ENCODE results near the gene SLC18A2.

Gene SLC18A2

DNA sequence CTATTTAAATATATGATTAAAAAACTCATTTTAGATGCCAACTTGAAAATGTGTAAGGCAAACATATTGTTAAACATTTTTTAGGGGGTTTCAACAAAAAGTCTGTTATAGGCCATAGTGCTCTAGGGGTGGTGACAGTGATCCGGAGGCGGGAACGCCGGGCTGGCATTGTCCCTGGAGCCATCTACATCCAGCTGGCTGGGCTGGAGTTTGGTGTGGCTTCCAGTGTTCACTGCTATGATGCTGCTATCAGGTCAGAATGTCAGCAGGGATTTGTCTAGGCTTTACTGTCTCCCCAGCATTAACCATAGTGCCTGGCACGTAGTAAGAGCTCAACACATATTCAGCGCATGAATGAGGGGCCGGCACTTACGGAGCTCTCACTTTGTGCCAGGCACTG lies 1.9 kb upstream of the SLC18A2 start:
- no peak for DNase-seq

DNA sequence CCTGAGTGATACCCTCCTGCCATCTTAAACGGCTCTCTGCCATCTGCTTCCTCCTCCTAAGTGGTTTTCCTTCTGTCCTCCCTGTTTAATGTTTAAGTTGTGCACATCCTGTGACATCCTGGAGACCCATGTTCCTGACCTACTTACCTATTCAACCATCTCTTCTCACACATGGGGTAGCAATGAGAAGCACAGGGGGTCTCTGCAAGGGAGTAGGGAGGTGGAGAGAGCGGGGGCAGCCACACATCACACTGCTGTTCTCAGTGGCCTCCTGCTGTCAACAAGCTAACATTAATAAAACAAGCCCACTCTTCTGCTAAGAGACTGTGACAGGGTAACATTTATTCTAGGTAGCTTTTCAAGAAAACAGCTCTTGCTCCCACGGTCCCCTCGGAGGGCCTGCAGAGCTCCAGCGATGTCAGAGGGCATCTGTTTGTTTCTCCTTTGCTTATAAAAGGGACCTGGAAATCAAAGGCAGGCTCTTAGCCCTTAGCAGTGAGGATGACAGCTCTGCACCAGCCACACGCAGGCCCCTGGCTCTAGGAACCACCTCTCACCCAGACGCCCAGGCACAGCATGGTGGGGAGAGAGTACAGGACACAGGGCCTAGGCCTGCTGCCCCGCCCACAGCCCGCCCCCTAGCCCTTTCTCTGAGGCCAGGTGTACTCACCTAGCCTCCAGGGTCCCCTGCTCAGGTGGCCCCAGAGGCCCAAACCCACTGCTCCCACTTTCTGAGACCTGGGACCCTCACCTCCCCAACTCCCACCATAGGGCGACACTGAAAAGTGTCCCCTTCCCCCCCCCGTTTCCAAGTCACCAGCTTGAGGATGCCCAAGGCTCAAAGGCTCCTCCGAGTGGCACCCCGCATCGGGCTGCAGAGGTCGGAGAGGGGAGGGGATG lies 943 bp upstream of the SLC18A2 start:
- DNase-seq, result peak; percentile 39

DNA sequence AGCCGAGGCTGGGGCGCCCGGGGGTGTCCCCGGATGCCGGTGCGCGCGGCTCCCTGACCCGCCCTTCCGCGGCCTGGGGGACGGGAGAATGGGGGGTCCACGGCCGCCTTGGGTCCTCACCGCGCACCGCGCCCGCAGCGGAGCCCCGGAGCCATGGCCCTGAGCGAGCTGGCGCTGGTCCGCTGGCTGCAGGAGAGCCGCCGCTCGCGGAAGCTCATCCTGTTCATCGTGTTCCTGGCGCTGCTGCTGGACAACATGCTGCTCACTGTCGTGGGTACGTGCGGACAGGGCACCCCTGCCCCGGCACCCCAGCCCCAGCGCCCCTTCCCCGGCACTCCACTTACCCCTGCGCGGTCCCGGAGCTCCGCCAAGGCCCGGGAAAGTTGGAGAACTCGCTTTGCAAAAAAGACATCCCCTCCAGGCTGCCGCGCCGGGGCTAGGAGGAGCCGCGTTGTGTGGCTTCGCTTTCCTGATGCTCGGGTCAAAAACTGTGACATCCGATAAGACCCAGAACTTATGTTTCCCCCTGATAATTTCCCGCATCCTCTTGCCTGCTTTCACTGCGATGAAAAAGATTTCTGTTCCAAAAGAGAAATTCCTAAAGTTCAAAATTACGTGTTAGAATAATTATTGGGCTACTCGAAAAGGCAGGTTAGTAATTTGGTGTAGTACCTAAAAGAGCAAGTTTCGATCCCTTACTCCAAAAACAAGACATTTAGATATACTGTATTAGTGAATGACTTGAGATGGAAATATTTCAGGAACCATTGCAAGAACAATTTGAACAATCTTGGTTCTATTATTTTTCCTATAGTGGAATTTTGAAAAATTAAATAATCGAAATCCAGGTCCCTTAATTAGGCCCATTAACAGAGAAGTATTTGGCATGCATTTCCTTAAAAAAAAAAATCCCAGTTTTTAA lies 888 bp downstream of the SLC18A2 start:
- no peak for DNase-seq

DNA sequence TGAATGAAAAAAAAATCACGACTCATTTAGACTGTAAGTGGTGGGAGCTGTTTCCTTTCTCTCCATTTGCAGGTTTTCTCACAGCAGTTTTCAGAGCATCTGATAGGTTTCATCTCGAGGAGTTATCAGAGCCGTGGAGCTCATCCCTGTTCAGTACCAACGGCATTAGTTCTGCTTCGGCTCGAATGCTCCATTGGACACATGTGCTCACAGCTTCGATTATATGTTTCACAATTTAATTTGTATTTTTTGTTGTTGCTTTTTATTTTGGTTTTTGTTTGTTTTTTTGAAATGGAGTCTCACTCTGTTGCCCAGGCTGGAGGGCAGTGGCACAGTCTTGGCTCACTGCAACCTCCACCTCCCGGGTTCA lies 1.5 kb downstream of the SLC18A2 start:
- no peak for DNase-seq

DNA sequence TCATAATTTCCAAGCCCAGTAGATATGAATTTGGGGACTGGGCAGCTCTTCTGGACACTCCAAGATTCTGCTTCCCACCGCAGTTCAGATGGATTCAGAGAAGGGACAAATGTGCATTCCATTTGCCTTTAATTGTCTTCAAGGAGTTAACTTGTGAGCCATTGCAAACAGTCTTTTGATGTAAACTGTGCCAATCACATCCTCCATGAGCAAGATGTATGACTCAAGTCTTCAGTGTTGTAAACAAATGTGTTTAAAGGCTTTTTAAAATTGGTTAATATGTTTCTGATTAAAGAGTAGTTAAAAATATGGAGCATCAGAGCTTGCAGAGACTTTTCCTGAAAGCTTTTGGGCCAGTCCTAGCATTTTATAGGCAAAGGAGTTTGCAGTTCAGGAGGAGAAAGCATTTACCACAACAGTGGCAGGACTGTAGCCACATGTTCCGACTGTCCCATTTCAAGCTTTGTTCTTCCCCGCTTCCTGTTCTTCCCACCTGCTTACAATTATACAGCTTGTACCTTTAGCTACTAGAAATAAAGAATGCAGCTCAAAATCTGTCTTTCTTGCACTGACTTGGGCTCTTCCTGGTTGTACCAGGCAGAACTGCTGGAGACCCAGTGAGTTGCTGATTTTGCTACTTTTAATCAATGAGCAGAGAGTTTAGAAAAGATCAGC lies 6.2 kb downstream of the SLC18A2 start:
- DNase-seq, result no peak

DNA sequence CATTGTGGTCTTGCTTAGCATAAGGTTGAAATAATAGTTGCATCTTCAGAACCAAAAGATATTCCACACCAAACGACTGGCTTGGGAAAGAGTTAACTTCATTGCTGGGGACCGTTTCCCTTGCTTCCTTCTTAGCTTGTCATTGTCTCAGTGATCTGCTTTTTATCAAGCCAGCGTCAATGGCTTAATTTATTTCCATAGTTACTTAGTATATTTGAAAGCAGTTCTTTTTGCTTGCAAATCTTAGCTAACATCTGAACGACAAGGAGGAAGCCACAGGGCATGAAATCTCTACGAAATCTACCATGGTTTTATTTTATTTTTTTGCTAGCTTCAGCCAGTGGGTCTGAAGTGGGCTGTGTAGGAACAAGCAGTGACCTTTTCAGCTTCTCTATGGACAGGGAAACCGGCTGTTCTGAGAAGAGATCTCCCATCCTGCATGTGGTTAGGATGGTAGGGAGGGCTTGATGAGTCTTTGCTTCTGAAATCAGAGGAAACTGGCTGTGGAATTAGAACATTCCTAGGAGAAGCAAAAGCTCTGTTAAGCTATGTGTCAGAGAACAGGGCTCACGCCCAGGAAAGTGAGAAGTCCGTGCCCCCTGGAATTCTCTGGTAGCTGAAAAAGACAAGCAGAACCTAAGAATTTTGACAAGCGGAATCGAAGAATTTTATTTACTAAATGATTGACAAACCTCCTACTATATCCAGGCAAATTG lies 8.0 kb downstream of the SLC18A2 start:
- no peak for DNase-seq

DNA sequence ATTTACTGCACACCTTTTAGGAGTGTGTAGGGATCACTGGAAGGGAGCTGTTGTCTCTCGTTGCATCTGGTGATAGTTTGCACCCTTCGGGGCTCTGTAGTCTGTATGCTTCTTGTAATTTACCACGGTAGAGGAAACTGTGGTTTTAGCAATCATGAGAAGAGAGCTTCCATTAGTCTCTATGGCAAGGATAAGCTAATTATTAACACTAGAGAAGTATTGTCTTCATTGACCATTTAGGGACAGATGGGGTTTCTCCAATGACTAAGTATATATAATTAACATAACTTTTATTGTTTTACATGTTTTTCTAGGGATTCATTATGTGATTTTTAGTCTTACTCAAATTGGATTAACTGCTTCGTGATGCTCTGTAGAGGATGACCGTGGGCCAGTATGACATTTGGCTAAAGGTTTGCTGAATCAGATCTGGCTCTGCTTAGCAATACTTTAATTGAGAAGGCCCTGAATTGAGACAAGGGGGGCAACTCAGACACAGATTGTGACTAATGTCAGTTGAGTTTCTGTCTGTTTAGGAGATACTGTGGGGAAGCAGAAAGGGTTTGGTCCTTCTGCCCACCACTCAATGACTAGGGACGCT lies 8.7 kb downstream of the SLC18A2 start:
- DNase-seq, result no peak

DNA sequence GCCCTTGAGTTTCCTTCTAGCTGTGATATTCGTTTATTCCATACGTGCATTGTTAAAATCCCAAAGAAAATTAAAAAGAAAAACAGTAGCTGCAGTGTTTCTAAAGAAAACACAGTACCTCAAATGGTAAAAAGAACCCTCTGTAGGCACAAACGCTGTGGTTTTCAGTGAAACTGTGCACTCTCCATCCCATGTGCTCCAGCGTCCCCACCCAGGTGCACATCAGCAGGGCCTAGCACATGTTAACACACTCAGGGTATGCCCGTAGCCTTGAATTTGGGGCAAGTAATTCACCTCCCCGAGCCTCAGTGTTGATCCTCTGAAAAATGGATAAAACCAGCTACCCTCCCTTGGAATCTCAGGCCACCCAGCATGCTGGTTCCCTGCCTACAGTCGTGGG lies 9.5 kb downstream of the SLC18A2 start:
- DNase-seq, result no peak

DNA sequence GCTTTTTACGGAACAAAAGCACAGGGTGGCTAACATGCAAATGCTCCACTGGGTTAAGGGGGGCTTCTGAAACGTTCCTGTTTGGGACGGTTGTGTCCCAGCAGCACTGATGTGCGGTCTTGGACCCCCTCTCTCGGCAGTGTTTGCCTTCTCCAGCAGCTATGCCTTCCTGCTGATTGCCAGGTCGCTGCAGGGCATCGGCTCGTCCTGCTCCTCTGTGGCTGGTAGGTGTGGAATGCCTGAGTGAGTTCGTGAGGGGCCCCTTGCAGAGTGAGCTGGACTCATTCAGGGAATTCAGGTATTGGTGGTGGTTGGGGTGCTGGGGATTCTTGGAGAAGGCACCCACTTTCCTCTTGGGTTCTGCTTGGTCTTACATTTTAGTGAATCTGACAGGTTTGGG lies 13.0 kb downstream of the SLC18A2 start:
- no peak for DNase-seq

DNA sequence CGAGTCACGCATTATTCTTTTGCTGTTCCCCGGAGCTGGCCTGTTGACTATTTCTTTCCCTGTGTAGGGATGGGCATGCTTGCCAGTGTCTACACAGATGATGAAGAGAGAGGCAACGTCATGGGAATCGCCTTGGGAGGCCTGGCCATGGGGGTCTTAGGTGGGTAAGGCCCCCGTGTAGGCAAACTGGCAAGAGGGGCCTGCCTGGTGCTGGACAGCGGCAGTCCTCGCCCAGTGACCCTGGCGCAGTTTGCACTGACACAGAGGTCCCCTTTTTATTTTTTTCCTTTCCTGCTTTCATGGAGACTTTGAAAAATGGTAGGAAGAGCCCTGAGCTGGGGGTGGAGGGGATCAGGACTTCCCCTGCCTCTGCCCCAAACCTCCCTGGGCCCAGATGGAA lies 13.4 kb downstream of the SLC18A2 start:
- DNase-seq, result no peak

DNA sequence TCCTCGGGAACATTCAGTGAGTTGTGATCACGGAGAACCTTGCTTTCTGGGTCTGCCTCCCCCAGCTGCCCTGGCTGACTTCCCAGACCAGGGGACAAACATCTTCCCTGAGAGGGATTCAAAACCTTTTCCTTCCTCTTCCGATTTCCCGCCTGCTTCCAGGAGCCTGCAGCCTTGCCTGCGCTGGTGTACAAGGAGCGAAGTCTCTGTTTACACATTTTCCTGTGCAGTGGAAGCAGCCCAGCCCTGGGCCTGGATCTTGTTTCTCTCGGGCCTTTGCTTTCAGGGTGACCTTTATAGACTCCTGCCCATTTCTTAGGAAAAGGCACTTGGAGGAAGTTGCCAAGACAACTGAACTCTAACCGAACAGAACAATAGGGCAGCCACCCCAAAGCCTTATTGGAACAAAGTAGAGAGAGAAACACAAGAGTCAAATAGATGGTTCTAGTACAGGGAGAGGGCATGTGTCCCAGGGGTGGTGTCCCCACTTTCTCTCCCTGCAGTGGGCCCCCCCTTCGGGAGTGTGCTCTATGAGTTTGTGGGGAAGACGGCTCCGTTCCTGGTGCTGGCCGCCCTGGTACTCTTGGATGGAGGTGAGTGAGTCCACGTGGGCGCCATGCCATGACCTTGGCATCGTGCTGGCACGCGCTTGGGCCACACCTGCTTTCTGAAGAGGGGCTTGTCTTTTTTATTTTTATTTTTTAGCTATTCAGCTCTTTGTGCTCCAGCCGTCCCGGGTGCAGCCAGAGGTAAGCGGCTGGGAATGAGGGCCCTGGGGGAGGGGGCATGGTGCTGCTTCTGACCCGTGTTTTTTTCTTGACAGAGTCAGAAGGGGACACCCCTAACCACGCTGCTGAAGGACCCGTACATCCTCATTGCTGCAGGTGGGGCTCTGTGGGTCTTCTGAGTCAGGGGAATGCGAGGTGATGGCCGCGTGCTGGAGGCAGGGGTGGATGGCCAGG lies 14.1 kb downstream of the SLC18A2 start:
- DNase-seq, result no peak

DNA sequence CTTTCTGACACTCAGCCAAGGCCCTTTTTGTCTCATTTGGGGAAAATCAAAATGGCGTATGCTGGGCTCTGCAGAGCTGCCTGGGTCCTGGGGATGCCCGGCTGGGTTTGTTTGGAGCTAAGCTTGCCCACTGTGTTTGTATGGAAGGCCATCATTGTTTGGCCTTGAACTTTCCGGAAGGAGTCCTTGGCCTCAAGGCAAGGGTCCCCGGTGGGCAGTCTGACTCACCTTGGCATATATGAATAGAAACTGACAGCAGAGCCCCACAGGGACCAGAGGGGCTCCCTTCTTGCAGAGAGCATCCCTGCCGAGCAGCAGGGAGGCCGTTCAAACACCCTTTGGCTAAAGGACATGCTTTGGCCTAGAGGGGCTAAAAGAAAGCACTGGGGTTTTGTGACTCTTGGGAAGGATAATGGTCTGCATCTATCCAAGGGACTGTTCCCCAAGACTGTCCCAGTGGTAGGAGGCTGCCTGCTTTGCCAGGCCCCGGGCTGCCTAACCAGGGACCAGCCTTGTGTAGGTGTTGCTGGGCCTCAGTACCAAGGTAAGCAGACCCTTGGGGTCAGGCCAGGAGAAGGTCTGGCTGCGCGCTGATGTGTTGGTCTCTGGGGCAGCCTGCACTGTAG lies 15.0 kb downstream of the SLC18A2 start:
- DNase-seq, result no peak

DNA sequence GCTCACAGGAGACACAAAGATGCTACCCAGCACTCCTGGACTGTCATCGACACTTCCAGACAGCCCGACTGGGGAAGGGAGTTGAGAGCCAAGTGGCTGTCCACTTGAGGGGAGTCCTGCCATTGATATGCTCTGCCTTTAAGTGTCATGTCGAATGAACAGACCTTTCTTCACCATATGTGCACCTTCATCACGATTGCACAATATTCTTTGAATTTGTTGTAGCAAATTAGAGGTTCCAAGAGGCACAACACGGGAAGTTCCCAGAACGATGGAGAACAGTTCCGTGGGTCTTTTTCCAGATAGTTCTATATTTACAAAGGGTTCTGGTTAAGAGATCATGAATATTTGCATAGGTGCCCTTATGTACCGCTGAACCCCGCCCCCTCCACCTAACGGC lies 16.0 kb downstream of the SLC18A2 start:
- DNase-seq, result no peak

DNA sequence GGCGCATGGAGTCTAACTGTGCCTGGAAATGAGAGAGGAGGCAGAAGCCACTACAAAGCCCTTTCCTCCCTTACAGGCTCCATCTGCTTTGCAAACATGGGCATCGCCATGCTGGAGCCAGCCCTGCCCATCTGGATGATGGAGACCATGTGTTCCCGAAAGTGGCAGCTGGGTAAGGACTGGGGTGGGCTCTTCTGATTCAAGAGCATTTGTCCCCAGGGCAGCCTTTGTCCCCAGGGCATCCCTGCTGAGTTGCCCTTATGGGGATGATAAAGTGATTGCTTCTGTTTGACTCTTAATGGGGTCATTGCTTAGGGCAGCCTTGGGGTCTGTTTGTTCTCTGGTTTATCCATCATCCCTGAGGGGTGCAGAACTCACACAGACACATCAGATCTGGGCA lies 16.8 kb downstream of the SLC18A2 start:
- DNase-seq, result no peak

DNA sequence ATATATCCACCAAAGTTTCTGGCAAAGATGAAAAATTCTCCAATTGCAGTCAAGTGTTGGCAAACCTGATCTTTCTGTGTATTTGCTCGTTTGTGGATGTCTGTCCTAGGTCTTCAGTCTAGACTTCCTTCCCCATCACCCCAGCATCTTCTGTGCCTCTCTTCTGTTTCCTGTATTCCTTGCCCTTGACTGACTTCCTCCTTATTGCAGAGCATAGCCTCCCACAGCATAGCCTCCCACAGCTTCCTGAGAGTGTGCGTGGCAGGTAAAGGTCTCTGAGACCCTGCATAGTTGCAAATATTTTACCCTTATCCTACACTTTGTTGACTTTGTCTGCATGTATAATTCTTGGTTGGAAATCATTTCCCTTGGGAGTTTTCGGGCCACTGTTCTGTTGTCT lies 18.4 kb downstream of the SLC18A2 start:
- no peak for DNase-seq

DNA sequence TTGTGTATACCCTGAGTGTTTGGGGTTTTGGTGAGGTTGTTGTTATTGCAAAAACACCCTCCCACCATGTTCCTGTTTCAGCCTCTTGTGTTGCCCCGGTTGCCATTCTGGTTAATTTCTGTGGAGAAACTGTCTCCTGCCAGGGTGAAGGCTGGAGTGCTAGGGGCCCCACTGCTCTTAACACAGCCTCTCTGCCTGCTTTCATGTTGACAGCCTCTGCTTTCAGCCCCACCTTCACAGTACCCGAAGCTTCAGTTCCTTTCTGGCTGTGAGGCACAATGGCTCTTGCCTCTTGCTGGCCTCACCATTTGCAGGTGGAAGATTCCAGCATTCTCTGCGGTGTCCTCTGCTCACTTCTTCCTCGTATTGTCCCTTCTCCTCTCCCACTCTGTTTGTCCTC lies 19.2 kb downstream of the SLC18A2 start:
- no peak for DNase-seq

DNA sequence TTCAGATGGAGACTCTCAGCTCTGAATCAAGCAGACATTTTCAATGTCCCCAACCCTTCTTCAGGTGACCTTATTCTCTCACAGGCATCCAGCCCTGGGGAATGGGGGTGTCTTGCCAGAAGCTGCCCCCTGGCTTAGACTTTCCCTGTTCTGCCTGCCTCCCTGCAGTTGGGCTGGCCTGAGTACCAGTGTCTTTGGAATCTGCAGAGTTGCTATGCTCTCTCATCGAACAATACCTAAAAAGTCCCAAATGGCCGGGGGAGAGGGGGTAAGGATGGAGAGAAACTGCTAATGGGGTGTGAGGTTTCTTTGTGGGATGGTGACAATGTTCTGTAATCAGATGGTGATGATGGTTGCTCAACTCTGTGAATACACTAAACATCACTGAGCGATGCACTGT lies 20.6 kb downstream of the SLC18A2 start:
- no peak for DNase-seq

DNA sequence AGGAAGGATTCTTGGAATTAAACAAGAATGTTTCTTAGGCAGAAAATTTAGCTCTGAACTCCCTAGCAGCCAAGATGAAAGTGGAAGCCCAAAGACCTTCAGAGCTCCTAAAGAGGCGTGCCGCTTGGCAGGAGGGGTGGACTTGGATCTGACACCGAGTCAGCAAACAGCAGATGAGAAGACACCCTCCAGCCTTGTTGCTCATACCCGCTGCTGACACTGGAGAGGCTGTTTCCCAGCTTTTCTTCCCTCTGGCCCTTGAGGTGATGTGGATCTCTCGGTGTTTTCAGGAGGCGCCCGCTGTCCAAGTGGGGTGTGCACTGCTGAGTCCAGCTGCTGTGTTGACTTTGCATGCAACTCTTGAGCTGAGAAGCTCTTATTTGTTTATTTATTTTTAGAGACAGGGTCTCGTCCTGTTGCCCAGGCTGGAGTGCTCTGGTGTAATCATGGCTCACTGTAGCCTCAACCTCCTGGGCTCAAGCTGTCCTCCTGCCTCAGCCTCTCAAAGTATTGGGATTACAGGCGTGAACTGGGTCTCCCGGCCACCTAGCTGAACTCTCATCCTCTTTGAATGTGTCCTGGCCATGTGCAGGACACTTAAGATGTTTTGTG lies 21.5 kb downstream of the SLC18A2 start:
- no peak for DNase-seq

DNA sequence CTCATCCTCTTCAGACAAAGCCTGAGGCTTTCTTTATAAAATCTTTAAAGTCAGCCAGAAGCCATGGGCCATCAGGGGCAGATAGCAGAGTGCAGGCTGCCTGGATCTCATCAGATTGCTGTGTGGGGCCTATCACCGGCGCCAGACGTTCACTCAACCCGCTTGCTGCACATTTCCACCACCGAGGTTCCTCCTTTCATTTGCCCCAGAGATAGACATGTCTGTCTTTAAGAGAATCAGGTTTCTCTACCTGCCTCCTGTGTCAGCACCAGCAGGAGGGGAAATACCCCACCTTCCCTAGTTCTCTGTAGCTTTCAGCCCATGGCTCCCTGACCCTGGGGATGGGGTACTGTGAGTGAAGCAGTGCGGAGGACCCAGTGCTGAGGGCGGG lies 22.0 kb downstream of the SLC18A2 start:
- no peak for DNase-seq

DNA sequence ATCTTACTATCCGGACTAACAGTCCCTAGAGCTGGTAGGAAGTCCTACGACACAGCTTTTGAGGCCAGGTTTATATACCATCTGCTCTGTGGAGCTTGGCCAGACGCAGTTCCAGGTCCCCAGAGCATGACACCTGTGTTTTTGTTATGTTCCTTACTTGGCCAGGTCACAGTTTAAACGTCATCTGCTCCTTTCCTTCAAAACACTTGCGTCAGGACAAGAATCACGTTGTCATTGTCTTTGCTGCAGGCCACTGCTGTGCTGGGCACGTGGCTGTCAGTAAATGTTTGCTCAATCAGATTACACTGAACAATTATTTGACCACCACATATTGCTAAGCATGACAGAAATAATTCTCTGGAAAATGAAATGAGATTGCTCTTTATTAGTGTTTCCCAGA lies 23.9 kb downstream of the SLC18A2 start:
- no peak for DNase-seq

Measured in NCI-H524 treated with DMSO at 0.1 percent for 48 hours (cell line).